ENCODE data around the gene CCDC81.

Gene CCDC81

DNA sequence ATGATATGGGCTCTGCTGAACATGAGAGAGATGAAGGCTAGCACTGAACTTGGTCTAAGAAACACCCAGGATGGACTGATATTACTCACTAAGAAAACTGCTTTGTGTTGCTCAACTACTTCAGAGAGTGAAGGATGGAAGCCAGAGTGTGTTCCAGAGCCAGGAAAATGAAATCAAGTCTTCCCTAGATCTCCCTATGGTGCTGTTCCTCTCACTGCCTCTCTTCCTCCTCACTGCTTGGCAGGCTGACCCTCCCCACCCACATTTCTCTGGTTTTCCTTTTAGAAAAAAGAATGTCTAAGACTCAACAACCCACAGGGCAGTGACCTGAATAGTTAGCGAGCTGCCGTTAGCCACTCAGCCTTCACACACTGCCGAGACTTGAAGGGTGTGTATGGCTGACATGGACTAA is 65.6 kb downstream of the CCDC81 start:
- DNase-seq (ENCODE audit: low read depth in 2 of 2), result peak in 1 of 2 experiments; percentile 41

GRCh38 chr11:86440843-86441242 is 66.2 kb downstream of the CCDC81 start:
- no peak for DNase-seq (ENCODE audit: low read depth in 2 of 2)

- no peak for DNase-seq (ENCODE audit: low read depth in 2 of 2)
Measured at GRCh38 chr11:86442420-86442819, 67.7 kb downstream of the CCDC81 start.

- DNase-seq (ENCODE audit: low read depth in 2 of 2), result no peak
Measured at GRCh38 chr11:86442827-86443226, 68.1 kb downstream of the CCDC81 start.

DNA sequence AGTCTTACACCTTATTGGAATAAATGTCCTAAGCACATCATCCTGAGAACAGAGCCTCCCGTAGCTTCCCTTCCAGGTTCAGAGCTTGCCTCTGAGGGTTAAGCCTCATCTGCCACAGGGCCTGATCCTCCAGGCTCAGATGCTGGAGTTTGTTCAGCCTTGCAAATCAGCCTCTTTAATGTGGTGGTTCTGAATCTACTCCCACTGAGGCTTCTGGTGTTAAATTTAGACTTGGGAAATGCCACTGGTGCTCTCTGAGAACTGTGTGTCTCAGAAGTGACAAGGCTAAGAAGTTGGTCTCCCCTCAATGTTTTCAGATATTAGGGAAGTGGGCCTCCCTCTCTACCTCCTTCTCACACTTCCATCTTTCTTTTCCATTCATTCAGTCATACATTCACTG is 68.7 kb downstream of the CCDC81 start:
- no peak for DNase-seq (ENCODE audit: low read depth in 2 of 2)

DNA sequence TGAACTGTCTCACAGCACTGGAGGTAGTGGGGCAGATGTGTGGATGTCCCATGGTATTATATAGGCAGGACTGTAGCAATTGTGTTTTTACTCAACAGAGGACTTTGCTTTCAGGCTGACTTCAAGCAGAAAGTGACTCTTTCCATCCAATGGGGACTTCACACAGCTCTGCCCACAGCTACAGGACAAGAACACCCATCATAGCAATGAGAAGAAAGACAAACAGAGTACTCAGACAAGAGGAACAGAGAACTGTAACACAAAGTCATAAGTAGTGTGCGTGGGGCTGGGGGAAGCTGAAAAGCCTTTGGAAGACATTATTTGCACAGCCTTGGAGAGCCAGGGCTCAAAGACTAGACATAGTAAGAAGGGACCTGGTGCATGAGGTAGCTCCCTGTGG is 70.3 kb downstream of the CCDC81 start:
- no peak for DNase-seq (ENCODE audit: low read depth in 2 of 2)

DNA sequence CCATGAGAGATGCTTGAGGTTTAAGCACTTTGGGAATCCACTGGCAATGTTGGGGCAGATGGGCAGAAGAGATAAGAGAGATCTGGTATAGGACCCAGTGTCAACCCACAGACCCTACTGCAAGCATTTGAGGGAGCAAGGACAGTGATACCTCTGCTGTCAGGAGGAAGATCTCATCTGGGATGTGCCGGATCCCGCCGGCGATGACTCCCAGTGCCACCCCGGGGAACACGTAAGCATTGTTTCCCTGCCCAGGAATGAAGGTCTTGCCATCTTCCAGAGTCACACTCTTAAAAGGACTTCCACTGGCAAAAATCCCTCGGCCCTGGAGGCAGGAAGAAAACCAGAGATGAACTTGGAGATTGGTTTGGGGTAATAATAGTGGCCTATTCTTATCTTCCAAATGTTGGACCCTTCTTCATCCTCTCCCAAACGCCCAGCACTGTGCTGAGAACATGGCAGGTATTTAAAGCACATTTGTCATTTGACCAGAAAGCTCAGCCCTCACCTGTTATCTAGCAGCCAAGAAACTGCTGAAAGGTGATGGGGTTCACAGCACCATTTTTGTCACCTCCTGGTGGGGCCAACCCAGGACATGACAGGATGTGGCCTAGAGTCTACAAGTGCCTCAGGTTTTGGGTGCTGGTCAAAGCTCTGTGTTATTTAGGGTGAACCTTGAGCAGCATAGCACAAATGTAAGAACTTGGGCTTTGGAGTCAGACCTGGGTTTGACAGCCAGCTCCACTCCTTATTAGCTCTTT is 71.7 kb downstream of the CCDC81 start:
- DNase-seq (ENCODE audit: low read depth in 2 of 2), result no peak

DNA sequence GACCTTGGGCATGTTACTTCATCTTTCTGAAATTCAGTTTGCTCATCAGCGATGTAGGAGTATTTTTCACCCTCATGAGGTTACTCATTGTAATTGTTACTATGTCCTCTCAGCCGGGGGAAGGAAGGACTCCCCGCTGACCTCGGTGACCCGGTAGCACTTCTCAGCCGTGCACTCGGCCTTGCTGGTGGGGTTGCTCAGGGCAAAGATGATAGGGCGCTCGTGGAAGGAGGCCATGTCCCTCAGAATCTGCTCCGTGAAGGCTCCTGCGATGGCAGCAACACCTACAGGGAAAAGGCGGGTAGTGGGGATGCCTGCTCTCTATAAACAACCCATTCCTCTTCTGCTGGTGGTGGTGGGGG is 72.2 kb downstream of the CCDC81 start:
- no peak for DNase-seq (ENCODE audit: low read depth in 2 of 2)

- DNase-seq (ENCODE audit: low read depth in 2 of 2), result no peak
Measured at GRCh38 chr11:86447763-86448480, 73.2 kb downstream of the CCDC81 start.

DNA sequence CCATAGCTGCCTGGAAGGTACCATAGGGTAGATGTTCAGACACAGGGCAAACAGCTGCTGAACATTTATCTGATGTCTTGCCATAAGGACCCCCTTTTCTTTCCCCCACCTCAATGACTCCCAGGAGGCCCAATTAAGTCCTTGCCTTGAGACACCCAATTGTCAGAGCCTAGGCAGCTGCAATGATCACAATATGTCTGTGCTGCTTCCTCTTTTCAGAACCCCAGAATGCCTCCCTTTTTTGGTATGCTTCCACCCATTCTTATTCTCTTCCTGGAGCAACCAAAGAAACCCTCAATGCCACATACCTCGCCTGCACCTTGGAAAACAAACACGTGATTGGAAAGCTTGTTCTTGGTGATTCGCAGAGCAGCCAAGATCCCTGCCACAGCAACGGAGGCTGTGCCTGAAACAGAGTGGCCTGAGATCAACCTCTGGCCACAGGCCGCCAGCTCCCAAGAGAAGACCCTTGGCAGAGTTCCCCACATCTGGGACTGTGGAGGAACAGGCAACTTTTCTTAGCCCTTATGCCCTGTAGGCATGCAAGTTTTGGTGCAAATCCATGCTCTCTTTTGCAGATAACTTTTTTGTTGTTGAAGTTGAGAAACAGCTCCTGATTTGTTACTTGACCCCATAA is 75.4 kb downstream of the CCDC81 start:
- DNase-seq (ENCODE audit: low read depth in 2 of 2), result no peak

GRCh38 chr11:86453290-86454030 is 78.8 kb downstream of the CCDC81 start:
- DNase-seq (ENCODE audit: low read depth in 2 of 2), result no peak

- DNase-seq (ENCODE audit: low read depth in 2 of 2), result peak; percentile 47 to 56
Measured at GRCh38 chr11:86456075-86456939, 81.6 kb downstream of the CCDC81 start.

GRCh38 chr11:86458294-86459001 is 83.8 kb downstream of the CCDC81 start:
- DNase-seq (ENCODE audit: low read depth in 2 of 2), result no peak

GRCh38 chr11:86459002-86459385 is 84.3 kb downstream of the CCDC81 start:
- no peak for DNase-seq (ENCODE audit: low read depth in 2 of 2)

- peak; percentile 86 for DNase-seq (ENCODE audit: low read depth in 2 of 2)
Measured at GRCh38 chr11:86459682-86460460, 85.2 kb downstream of the CCDC81 start.

DNA sequence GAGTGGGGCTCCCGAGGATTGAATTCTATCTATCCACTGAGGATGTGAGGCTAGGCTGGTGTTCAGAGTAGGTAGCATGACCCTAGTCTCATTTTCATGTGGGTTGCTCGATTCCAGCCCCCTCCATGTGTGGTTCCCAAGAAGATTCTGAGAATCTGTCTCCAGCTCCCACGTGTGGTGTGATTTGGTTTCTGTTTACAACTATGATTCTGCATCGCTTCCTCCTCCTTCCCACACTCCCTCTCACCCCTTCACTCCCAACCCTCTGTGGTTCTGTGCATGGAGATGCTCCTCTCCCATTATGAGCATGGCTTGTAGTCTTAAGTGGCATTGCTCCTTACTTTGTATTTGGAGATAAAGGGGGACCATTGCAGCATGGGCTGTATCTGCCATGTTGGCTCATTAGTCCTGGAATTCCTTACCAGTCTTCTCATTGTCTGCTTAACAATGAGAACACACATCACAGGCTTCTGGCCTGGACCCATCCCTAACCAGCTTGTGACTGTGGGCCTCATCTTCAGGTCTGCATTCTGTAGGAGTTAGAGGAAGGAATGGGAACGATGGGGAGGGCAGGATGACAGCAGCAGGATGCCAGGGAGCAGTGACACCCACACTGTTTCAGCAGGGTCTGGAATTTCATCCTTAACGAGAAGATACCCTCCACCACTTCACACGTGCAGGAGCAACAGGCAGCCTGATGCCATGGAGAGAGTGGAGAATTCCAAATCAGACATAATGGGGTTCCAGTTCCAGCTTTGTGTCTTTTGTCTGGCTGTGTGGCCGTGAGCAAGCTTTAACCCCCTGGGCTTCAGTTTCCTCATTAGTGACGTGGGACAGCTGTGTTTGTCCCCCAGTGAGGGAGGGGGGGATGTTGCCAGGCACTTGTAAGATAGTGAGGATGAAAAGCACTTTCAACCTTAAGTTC is 86.0 kb downstream of the CCDC81 start:
- no peak for DNase-seq (ENCODE audit: low read depth in 2 of 2)

GRCh38 chr11:86461892-86462291 is 87.2 kb downstream of the CCDC81 start:
- no peak for DNase-seq (ENCODE audit: low read depth in 2 of 2)

DNA sequence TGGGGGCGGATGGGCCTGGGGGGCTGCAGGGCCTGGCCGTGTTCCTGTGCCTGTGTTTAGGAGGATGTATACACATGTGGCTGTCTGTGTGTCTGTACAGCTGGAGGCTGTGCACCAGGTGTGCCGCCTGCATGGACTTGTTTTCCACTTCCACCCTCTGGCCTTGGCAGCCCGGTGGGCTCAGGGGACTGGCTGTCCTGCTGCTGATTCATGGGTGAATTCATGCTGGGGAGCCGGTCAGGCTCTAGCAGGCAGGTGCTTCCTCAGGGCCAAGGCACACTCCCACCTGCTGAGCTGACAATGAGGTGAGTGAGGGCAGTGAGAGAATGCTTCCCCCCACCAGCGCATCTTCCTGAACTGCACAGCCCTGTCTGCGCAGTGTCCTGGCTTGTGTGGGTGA is 88.4 kb downstream of the CCDC81 start:
- no peak for DNase-seq (ENCODE audit: low read depth in 2 of 2)

- DNase-seq (ENCODE audit: low read depth in 2 of 2), result no peak
Measured at GRCh38 chr11:86463955-86464354, 89.3 kb downstream of the CCDC81 start.
